ENCODE measurements around the gene FIGN. TPM values are rescaled to one million over a fixed set of nuclear protein-coding genes. Genes with fewer than 3 reads are reported as not detected.

The FIGN gene
- polyA plus RNA-seq, 6 donors from 2014 or later: not detected

- H3K36me3 Mint-ChIP-seq: no peaks in the 10 kb centered on the region
- H3K4me3 Mint-ChIP-seq: no peak overlapping the region
- H3K4me1 Mint-ChIP-seq: no peaks in the 10 kb centered on the region
- ATAC-seq (ENCODE audit: low read depth in 2 of 2): no peak
- no peak for DNase-seq
- H3K9me3 Mint-ChIP-seq: no peaks in the 10 kb centered on the region
- H3K27me3 Mint-ChIP-seq: no peaks in the 10 kb centered on the region
- no peak overlapping the region for H3K27ac Mint-ChIP-seq
Observed at GRCh38 chr2:163633291-163633690, 102.5 kb downstream of the FIGN start.

GRCh38 chr2:163630836-163631235 is 105.0 kb downstream of the FIGN start:
- Mint-ChIP-seq H3K9me3 (no peaks in the 10 kb centered on the region), H3K27ac (no peak overlapping the region), H3K4me1 (no peaks in the 10 kb centered on the region), H3K27me3 (no peaks in the 10 kb centered on the region), H3K4me3 (no peak overlapping the region), H3K36me3 (no peaks in the 10 kb centered on the region)
- no peak for DNase-seq
- no peak for ATAC-seq (ENCODE audit: low read depth in 2 of 2)

GRCh38 chr2:163626639-163627109 is 109.1 kb downstream of the FIGN start:
- DNase-seq (no peak), ATAC-seq (ENCODE audit: low read depth in 2 of 2) (no peak)
- H3K36me3 Mint-ChIP-seq: no peaks in the 10 kb centered on the region
- peaks cover 0 to 5% (median 0%) of the 10 kb centered on the region in 3 donors for H3K27me3 Mint-ChIP-seq
- no peaks in the 10 kb centered on the region for H3K9me3 Mint-ChIP-seq
- H3K27ac Mint-ChIP-seq: no peak overlapping the region
- H3K4me3 Mint-ChIP-seq: no peak overlapping the region
- no peaks in the 10 kb centered on the region for H3K4me1 Mint-ChIP-seq

- Mint-ChIP-seq H3K4me1 (no peaks in the 10 kb centered on the region), H3K27me3 (peaks cover 0 to 6% (median 0%) of the 10 kb centered on the region in 3 donors), H3K27ac (no peak overlapping the region), H3K36me3 (no peaks in the 10 kb centered on the region), H3K9me3 (no peaks in the 10 kb centered on the region), H3K4me3 (no peak overlapping the region)
- ATAC-seq (ENCODE audit: low read depth in 2 of 2) (no peak), DNase-seq (no peak)
Observed at GRCh38 chr2:163626208-163626607, 109.6 kb downstream of the FIGN start.

GRCh38 chr2:163625632-163626031 is 110.2 kb downstream of the FIGN start:
- DNase-seq: no peak
- H3K36me3 Mint-ChIP-seq: no peaks in the 10 kb centered on the region
- no peak for ATAC-seq (ENCODE audit: low read depth in 2 of 2)
- no peaks in the 10 kb centered on the region for H3K9me3 Mint-ChIP-seq
- no peaks in the 10 kb centered on the region for H3K4me1 Mint-ChIP-seq
- H3K27ac Mint-ChIP-seq: no peak overlapping the region
- no peak overlapping the region for H3K4me3 Mint-ChIP-seq
- H3K27me3 Mint-ChIP-seq: peaks cover 0 to 6% (median 0%) of the 10 kb centered on the region in 3 donors

- no peaks in the 10 kb centered on the region for H3K36me3 Mint-ChIP-seq
- ATAC-seq (ENCODE audit: low read depth in 2 of 2): no peak
- peaks cover 0 to 6% (median 6%) of the 10 kb centered on the region in 3 donors for H3K27me3 Mint-ChIP-seq
- no peaks in the 10 kb centered on the region for H3K4me1 Mint-ChIP-seq
- no peak overlapping the region for H3K4me3 Mint-ChIP-seq
- DNase-seq: no peak
- no peaks in the 10 kb centered on the region for H3K9me3 Mint-ChIP-seq
- H3K27ac Mint-ChIP-seq: no peak overlapping the region
Observed at GRCh38 chr2:163621445-163622004, 114.3 kb downstream of the FIGN start.

GRCh38 chr2:163617517-163617916 is 118.3 kb downstream of the FIGN start:
- Mint-ChIP-seq H3K27me3 (peaks cover 0 to 6% (median 6%) of the 10 kb centered on the region in 3 donors), H3K9me3 (no peaks in the 10 kb centered on the region), H3K27ac (no peak overlapping the region), H3K4me1 (no peaks in the 10 kb centered on the region), H3K36me3 (no peaks in the 10 kb centered on the region), H3K4me3 (no peak overlapping the region)
- ATAC-seq (ENCODE audit: low read depth in 2 of 2) (no peak), DNase-seq (no peak)

GRCh38 chr2:163613266-163613731 is 122.5 kb downstream of the FIGN start:
- Mint-ChIP-seq H3K4me3 (no peak overlapping the region), H3K36me3 (no peaks in the 10 kb centered on the region), H3K27me3 (no peaks in the 10 kb centered on the region), H3K4me1 (no peaks in the 10 kb centered on the region), H3K9me3 (no peaks in the 10 kb centered on the region), H3K27ac (peak overlapping the region in 1 of 6 donors; percentile 8)
- DNase-seq (no peak), ATAC-seq (ENCODE audit: low read depth in 2 of 2) (no peak)

GRCh38 chr2:163612332-163612731 is 123.5 kb downstream of the FIGN start:
- no peak for DNase-seq
- H3K4me3 Mint-ChIP-seq: no peak overlapping the region
- H3K27ac Mint-ChIP-seq: peak overlapping the region in 1 of 6 donors; percentile 34
- no peak for ATAC-seq (ENCODE audit: low read depth in 2 of 2)
- H3K36me3 Mint-ChIP-seq: no peaks in the 10 kb centered on the region
- H3K9me3 Mint-ChIP-seq: peaks cover 0 to 2% (median 0%) of the 10 kb centered on the region in 7 donors
- H3K4me1 Mint-ChIP-seq: no peaks in the 10 kb centered on the region
- no peaks in the 10 kb centered on the region for H3K27me3 Mint-ChIP-seq

- ATAC-seq (ENCODE audit: low read depth in 2 of 2) (no peak), DNase-seq (no peak)
- H3K27me3 Mint-ChIP-seq: no peaks in the 10 kb centered on the region
- H3K4me1 Mint-ChIP-seq: no peaks in the 10 kb centered on the region
- peaks cover 0 to 2% (median 0%) of the 10 kb centered on the region in 7 donors for H3K9me3 Mint-ChIP-seq
- no peak overlapping the region for H3K4me3 Mint-ChIP-seq
- no peak overlapping the region for H3K27ac Mint-ChIP-seq
- H3K36me3 Mint-ChIP-seq: no peaks in the 10 kb centered on the region
Observed at GRCh38 chr2:163611557-163611906, 124.3 kb downstream of the FIGN start.

- ATAC-seq (ENCODE audit: low read depth in 2 of 2): no peak
Observed at GRCh38 chr2:163610817-163611556, 124.8 kb downstream of the FIGN start.

GRCh38 chr2:163607630-163608029 is 128.2 kb downstream of the FIGN start:
- DNase-seq (no peak), ATAC-seq (ENCODE audit: low read depth in 2 of 2) (no peak)
- H3K36me3 Mint-ChIP-seq: no peaks in the 10 kb centered on the region
- peaks cover 0 to 2% (median 0%) of the 10 kb centered on the region in 7 donors for H3K9me3 Mint-ChIP-seq
- no peaks in the 10 kb centered on the region for H3K4me1 Mint-ChIP-seq
- no peak overlapping the region for H3K27ac Mint-ChIP-seq
- no peak overlapping the region for H3K4me3 Mint-ChIP-seq
- H3K27me3 Mint-ChIP-seq: peaks cover 0 to 9% (median 0%) of the 10 kb centered on the region in 3 donors

More at GRCh38 chr2:163610817-163611556, 124.8 kb downstream of the FIGN start:
- H3K36me3 Mint-ChIP-seq: no peaks in the 10 kb centered on the region
- H3K27me3 Mint-ChIP-seq: no peaks in the 10 kb centered on the region
- peaks cover 0 to 2% (median 0%) of the 10 kb centered on the region in 7 donors for H3K9me3 Mint-ChIP-seq
- no peak overlapping the region for H3K4me3 Mint-ChIP-seq
- peak; percentile 2 for DNase-seq
- peak overlapping the region in 2 of 6 donors; percentile 41 to 81 for H3K27ac Mint-ChIP-seq
- no peaks in the 10 kb centered on the region for H3K4me1 Mint-ChIP-seq

- peaks cover 0 to 12% (median 0%) of the 10 kb centered on the region in 3 donors for H3K27me3 Mint-ChIP-seq
- no peaks in the 10 kb centered on the region for H3K4me1 Mint-ChIP-seq
- no peak for DNase-seq
- H3K36me3 Mint-ChIP-seq: no peaks in the 10 kb centered on the region
- no peak for ATAC-seq (ENCODE audit: low read depth in 2 of 2)
- peaks cover 0 to 2% (median 0%) of the 10 kb centered on the region in 7 donors for H3K9me3 Mint-ChIP-seq
- H3K4me3 Mint-ChIP-seq: no peak overlapping the region
- H3K27ac Mint-ChIP-seq: no peak overlapping the region
Observed at GRCh38 chr2:163606878-163607277, 128.9 kb downstream of the FIGN start.

GRCh38 chr2:163605779-163606178 is 130.0 kb downstream of the FIGN start:
- Mint-ChIP-seq H3K36me3 (no peaks in the 10 kb centered on the region), H3K27ac (no peak overlapping the region), H3K9me3 (peaks cover 0 to 2% (median 0%) of the 10 kb centered on the region in 7 donors), H3K4me3 (no peak overlapping the region), H3K4me1 (no peaks in the 10 kb centered on the region), H3K27me3 (peaks cover 0 to 14% (median 0%) of the 10 kb centered on the region in 3 donors)
- no peak for DNase-seq
- ATAC-seq (ENCODE audit: low read depth in 2 of 2): no peak

All from naive B cell (primary cell).